K562 (cell line): ENCODE data around the gene EPGN.

Source experiments
- ARID3A ChIP-seq: IDR thresholded peaks from 2 replicates; pipeline ENCODE4 v1.6.1; 2012; ENCODE audit warnings: low read depth, low read length, improper control_type of control experiment, borderline replicate concordance
- CHAMP1 ChIP-seq: fragments of 450-650 bp; IDR thresholded peaks from 2 replicates; pipeline ENCODE4 v1.6.1; 2016; ENCODE audit warnings: mild to moderate bottlenecking
- CHD4 ChIP-seq: fragments of 200-600 bp; sonication (generic); IDR thresholded peaks from 3 replicates; pipeline ENCODE4 v1.6.1; 2012; ENCODE audit warnings: low read depth, mild to moderate bottlenecking, mixed read lengths, low read length, inconsistent platforms; ENCODE audit not compliant: insufficient read depth, insufficient replicate concordance, poor library complexity, severe bottlenecking
- CTCF ChIP-seq, 3 experiments: IDR thresholded peaks in 2 of 3; conservative IDR thresholded peaks in 1 of 3; 2 replicates each; pipeline ENCODE4 v1.5.1; 2011 to 2012; ENCODE audit warnings: low read length in 3 of 3, mild to moderate bottlenecking in 3 of 3, control low read depth in 2 of 3, improper control_type of control experiment in 1 of 3, inconsistent platforms in 1 of 3, low read depth in 1 of 3, mixed read lengths in 1 of 3, moderate library complexity in 1 of 3; ENCODE audit not compliant: insufficient read depth in 2 of 3
- ETV6 ChIP-seq, 3 experiments: fragments of 150-350 bp in 1 of 3; sonication (generic) in 1 of 3; formaldehyde crosslinking in 1 of 3; IDR thresholded peaks; 2 replicates each; pipeline versions ENCODE4 v1.6.1 to v1.8.0; 2014 to 2022; ENCODE audit warnings: borderline replicate concordance in 2 of 3, low read depth in 2 of 3, antibody characterized with exemption in 1 of 3, low read length in 1 of 3, mild to moderate bottlenecking in 1 of 3, missing genetic modification reagents in 1 of 3
- EZH2 ChIP-seq: IDR thresholded peaks from 2 replicates; pipeline ENCODE4 v1.6.1; 2012; ENCODE audit warnings: low read depth, mild to moderate bottlenecking, inconsistent platforms, low read length, borderline replicate concordance
- FOXM1 ChIP-seq, 2 experiments: fragments of 450-650 bp in 1 of 2; sonication (generic) in 1 of 2; formaldehyde crosslinking in 1 of 2; IDR thresholded peaks; 2 replicates each; pipeline versions ENCODE4 v1.6.1 to v1.9.0; 2017 to 2022; ENCODE audit warnings: low read depth in 2 of 2, mild to moderate bottlenecking in 2 of 2, missing genetic modification reagents in 1 of 2, moderate library complexity in 1 of 2
- POLR2AphosphoS5 ChIP-seq: IDR thresholded peaks from 2 replicates; pipeline ENCODE4 v1.6.1; 2011; ENCODE audit warnings: mild to moderate bottlenecking, low read depth, low read length, moderate library complexity; ENCODE audit not compliant: control insufficient read depth, insufficient read depth
- THRA ChIP-seq: fragments of 450-650 bp; IDR thresholded peaks from 2 replicates; pipeline ENCODE4 v1.6.1; 2017; ENCODE audit warnings: mild to moderate bottlenecking, moderate library complexity
- ZNF224 ChIP-seq: sonication (generic); formaldehyde crosslinking; IDR thresholded peaks from 2 replicates; pipeline ENCODE4 v1.8.0; 2022; ENCODE audit warnings: mild to moderate bottlenecking, missing genetic modification reagents

- TF ChIP-seq FOXM1 (IDR thresholded peaks at IDR 0.05; ENCODE audit: low read depth) (no peak), FOXM1 (CRISPR knock-in tag; IDR thresholded peaks at IDR 0.05; ENCODE audit: low read depth) (no peak), ARID3A (no peak), CTCF (IDR thresholded peaks at IDR 0.05 in 2 of 3, conservative IDR thresholded peaks at IDR 0.05 in 1 of 3; ENCODE audit: insufficient read depth in 2 of 3, low read depth in 1 of 3, low read length in 3 of 3) (no peak), CHAMP1 (no peak), ZNF224 (CRISPR knock-in tag) (no peak), CHD4 (no peak), ETV6 (IDR thresholded peaks at IDR 0.05; ENCODE audit: borderline replicate concordance in 1 of 2, low read depth in 2 of 2, low read length in 1 of 2) (no peak), ETV6 (CRISPR knock-in tag; IDR thresholded peaks at IDR 0.05; ENCODE audit: borderline replicate concordance) (no peak), POLR2AphosphoS5 (no peak), THRA (no peak), EZH2 (no peak)
Observed at GRCh38 chr4:74318276-74318675, 10.0 kb downstream of the EPGN start.
